GM12874 (cell line): ENCODE data around the gene EFHC1.

Experiments used
- CTCF ChIP-seq: IDR thresholded peaks from 2 replicates; pipeline ENCODE4 v1.5.1; 2011; ENCODE audit warnings: low read depth, mild to moderate bottlenecking, control low read depth, low read length, moderate library complexity; ENCODE audit not compliant: insufficient read depth

The EFHC1 gene

GRCh38 chr6:52493669-52494068, 73.5 kb downstream of the EFHC1 start:
- no peak for TF ChIP-seq CTCF

GRCh38 chr6:52494298-52495072, 74.3 kb downstream of the EFHC1 start:
- no peak for TF ChIP-seq CTCF

- TF ChIP-seq CTCF = no peak
Observed at GRCh38 chr6:52495922-52496321, 75.8 kb downstream of the EFHC1 start.

- TF ChIP-seq CTCF = no peak
Observed at GRCh38 chr6:52496631-52497030, 76.5 kb downstream of the EFHC1 start.

- TF ChIP-seq CTCF = no peak
Observed at GRCh38 chr6:52497652-52498408, 77.7 kb downstream of the EFHC1 start.

GRCh38 chr6:52498538-52499017, 78.4 kb downstream of the EFHC1 start:
- no peak for TF ChIP-seq CTCF

GRCh38 chr6:52499026-52499425, 78.9 kb downstream of the EFHC1 start:
- TF ChIP-seq CTCF = no peak
